ENCODE results near the gene RRAS2.

GRCh38 chr11:14267861-14268635 lies 90.9 kb downstream of the RRAS2 start:
- TF ChIP-seq REST (IDR thresholded peaks at IDR 0.05; ENCODE audit: insufficient read depth in 1 of 2, low read depth in 2 of 2, low read length in 2 of 2), result no peak
- no peak for TF ChIP-seq TAF1 (IDR thresholded peaks at IDR 0.05; ENCODE audit: borderline replicate concordance, insufficient read depth, low read length)
- no peak for TF ChIP-seq POLR2AphosphoS5 (IDR thresholded peaks at IDR 0.05; ENCODE audit: low read depth, low read length)
- TF ChIP-seq SIN3A (IDR thresholded peaks at IDR 0.05; ENCODE audit: borderline replicate concordance, insufficient read depth, low read length), result no peak
- no peak for TF ChIP-seq FOXP2 (optimal IDR thresholded peaks at IDR 0.05; ENCODE audit: borderline replicate concordance, extremely low read depth, extremely low read length, insufficient read depth)
